Endothelial cell of umbilical vein (primary cell): Measurements from ENCODE around the gene PFDN1. TPM values are rescaled to one million over a fixed set of nuclear protein-coding genes. Genes with fewer than 3 reads are reported as not detected.

Experiments used
- BruUV-seq: library from RNA; stranded (reverse); fragments of 400-500 nt; replicated peaks from 2 replicates; lab custom pipeline; 2021; lab: Mats Ljungman, UMichigan
- CTCF ChIA-PET: fragments of 300-600, 350-600 bp; sonication (Branson Sonifier 250); formaldehyde crosslinking; loops from one replicate; lab custom pipeline; 2021; ENCODE audit warnings: antibody characterized with exemption, inconsistent platforms; lab: Charles Lee
- POLR2A ChIA-PET: fragments of 300-600, 350-600 bp; sonication (Branson Sonifier 250); formaldehyde crosslinking; loops from one replicate; lab custom pipeline; 2021; ENCODE audit warnings: antibody characterized with exemption, inconsistent platforms; lab: Charles Lee
- DNase-seq: peaks from one replicate; pipeline ENCODE4 v3.0.0-alpha.2; 2011; ENCODE audit warnings: low read depth, low spot score
- FAIRE-seq: peaks from 2 replicates; lab custom pipeline; 2011; peaks lifted over from hg19 to GRCh38; lab: Jason Lieb, UNC
- H2AFZ ChIP-seq: 2 replicates; pipeline ENCODE4 v1.6.0; 2012; ENCODE audit warnings: low read depth, low read length, control low read depth, inconsistent platforms
- H3K27ac ChIP-seq: 2 replicates; pipeline ENCODE4 v1.5.1; 2011; ENCODE audit warnings: low read depth, mild to moderate bottlenecking, control low read depth, low read length, moderate library complexity; ENCODE audit not compliant: insufficient read depth
- H3K27me3 ChIP-seq, 2 experiments: 2 replicates each; pipeline versions ENCODE4 v1.6.0 to v1.6.1; 2011; ENCODE audit warnings: low read length in 2 of 2, mixed read lengths in 1 of 2; ENCODE audit not compliant: control insufficient read depth in 2 of 2, insufficient read depth in 2 of 2
- H3K36me3 ChIP-seq, 2 experiments: 2 replicates in 1 of 2; 3 replicates in 1 of 2; pipeline ENCODE4 v1.5.1; 2011; ENCODE audit warnings: low read length in 2 of 2, mild to moderate bottlenecking in 1 of 2, moderate library complexity in 1 of 2; ENCODE audit not compliant: control insufficient read depth in 2 of 2, insufficient read depth in 2 of 2; ENCODE audit errors: extremely low read depth in 1 of 2
- H3K4me1 ChIP-seq: 3 replicates; pipeline ENCODE4 v1.5.1; 2011; ENCODE audit warnings: mild to moderate bottlenecking, low read length; ENCODE audit not compliant: control insufficient read depth, insufficient read depth; ENCODE audit errors: extremely low read depth
- H3K4me2 ChIP-seq: 2 replicates; pipeline ENCODE4 v1.6.1; 2011; ENCODE audit warnings: low read length, control low read depth, mixed read lengths; ENCODE audit not compliant: insufficient read depth
- H3K4me3 ChIP-seq, 3 experiments: fragments of 200-600 bp in 1 of 3; sonication (generic), shearing (Covaris generic) in 1 of 3; replicated peaks in 1 of 3; 2 replicates each; pipeline ENCODE4 v1.5.1; 2011 to 2016; ENCODE audit warnings: control low read depth in 3 of 3, low read length in 3 of 3, mild to moderate bottlenecking in 2 of 3, inconsistent platforms in 1 of 3, low read depth in 1 of 3, moderate library complexity in 1 of 3; ENCODE audit not compliant: insufficient read depth in 1 of 3
- H3K79me2 ChIP-seq: 2 replicates; pipeline ENCODE4 v1.6.0; 2012; ENCODE audit warnings: low read length, inconsistent platforms; ENCODE audit not compliant: control insufficient read depth, insufficient read depth
- H3K9ac ChIP-seq: replicated peaks from 2 replicates; pipeline ENCODE3; 2011; ENCODE audit warnings: low read length, control low read depth; ENCODE audit not compliant: insufficient read depth; ENCODE audit errors: extremely low read depth
- H3K9me1 ChIP-seq: replicated peaks from 3 replicates; pipeline ENCODE4 v1.6.0; 2011; ENCODE audit warnings: mild to moderate bottlenecking, low read length; ENCODE audit not compliant: control insufficient read depth, insufficient read depth; ENCODE audit errors: extremely low read depth
- H3K9me3 ChIP-seq: replicated peaks from 2 replicates; pipeline ENCODE4 v1.5.1; 2012; ENCODE audit warnings: low read length, inconsistent platforms; ENCODE audit not compliant: control insufficient read depth, insufficient read depth
- H4K20me1 ChIP-seq: replicated peaks from 2 replicates; pipeline ENCODE3; 2011; ENCODE audit warnings: mild to moderate bottlenecking, low read length; ENCODE audit not compliant: control insufficient read depth, insufficient read depth; ENCODE audit errors: extremely low read depth
- EZH2 ChIP-seq: IDR thresholded peaks from 2 replicates; pipeline ENCODE4 v1.6.1; 2012; ENCODE audit warnings: borderline replicate concordance, low read depth, mild to moderate bottlenecking, moderate library complexity, low read length, inconsistent platforms; ENCODE audit not compliant: severe bottlenecking
- FOS ChIP-seq: IDR thresholded peaks from 2 replicates; pipeline ENCODE4 v1.6.1; 2011; ENCODE audit warnings: mild to moderate bottlenecking, low read length, moderate library complexity, borderline replicate concordance; ENCODE audit not compliant: insufficient read depth
- GATA2 ChIP-seq: IDR thresholded peaks from 2 replicates; pipeline ENCODE4 v1.7.0; 2011; ENCODE audit warnings: low read depth, mild to moderate bottlenecking, moderate library complexity, mixed read lengths, low read length; ENCODE audit not compliant: insufficient read length, insufficient read depth
- JUN ChIP-seq: IDR thresholded peaks from 2 replicates; pipeline ENCODE4 v1.6.1; 2011; ENCODE audit warnings: borderline replicate concordance, low read depth; ENCODE audit not compliant: insufficient read length, insufficient read depth
- MYC ChIP-seq: IDR thresholded peaks from one replicate; pipeline ENCODE4 v1.6.1; 2011; ENCODE audit warnings: mild to moderate bottlenecking, low read depth, low read length
- POLR2A ChIP-seq: IDR thresholded peaks from 2 replicates; pipeline ENCODE4 v1.6.1; 2012; ENCODE audit warnings: low read depth, mild to moderate bottlenecking, control low read depth, low read length
- POLR2AphosphoS5 ChIP-seq: IDR thresholded peaks from 2 replicates; pipeline ENCODE4 v1.6.1; 2012; ENCODE audit warnings: low read depth, mild to moderate bottlenecking, control low read depth, low read length, moderate library complexity; ENCODE audit not compliant: insufficient read depth
- dilution Hi-C: fragments of 300-500 bp; cut with MboI; formaldehyde crosslinking; loops from one replicate; pipeline ENCODE4 v1.15.0; 2019; ENCODE audit warnings: low sequenced_read_pairs; ENCODE audit not compliant: extremely low pct_ligation_motif_present
- intact Hi-C: fragments of 100-400 bp; cut with micrococcal nuclease; formaldehyde crosslinking; loops from one replicate; pipeline ENCODE4 v1.10.0; 2022
- polyA plus RNA-seq, 4 experiments: library from polyadenylated mRNA; depleted of rRNA in 3 of 4; stranded (reverse) in 3 of 4; unstranded in 1 of 4; fragments of >200 nt; gene quantifications; 2 replicates each; pipeline versions ENCODE4 v1.2.1 to v1.2.3, GENCODE V29; 2011 to 2012; ENCODE audit warnings: missing spikeins in 1 of 4
- total RNA-seq: library from RNA; stranded (reverse); gene quantifications from 2 replicates; pipeline ENCODE4 v1.2.3, GENCODE V29; 2021
- TF ChIP-seq, protein P1 (sequence below), 2 donors: IDR thresholded peaks; 1 replicate in 1 of 2; 2 replicates in 1 of 2; pipeline ENCODE4 v1.5.1; 2011; ENCODE audit warnings: low read length in 2 of 2, mild to moderate bottlenecking in 2 of 2, moderate library complexity in 2 of 2, control low read depth in 1 of 2, inconsistent platforms in 1 of 2, low read depth in 1 of 2; ENCODE audit not compliant: insufficient read depth in 1 of 2; ENCODE audit errors: extremely low read depth in 1 of 2
- TF ChIP-seq, protein P2 (sequence below): IDR thresholded peaks from 2 replicates; pipeline ENCODE4 v1.6.1; 2011; ENCODE audit not compliant: insufficient read depth, insufficient read length

The PFDN1 gene
- total and polyA plus RNA-seq, 2 donors (not counting 3 experiments of a cell fraction or from before 2014, with no cell fraction given): 107 to 158 TPM

DNA sequence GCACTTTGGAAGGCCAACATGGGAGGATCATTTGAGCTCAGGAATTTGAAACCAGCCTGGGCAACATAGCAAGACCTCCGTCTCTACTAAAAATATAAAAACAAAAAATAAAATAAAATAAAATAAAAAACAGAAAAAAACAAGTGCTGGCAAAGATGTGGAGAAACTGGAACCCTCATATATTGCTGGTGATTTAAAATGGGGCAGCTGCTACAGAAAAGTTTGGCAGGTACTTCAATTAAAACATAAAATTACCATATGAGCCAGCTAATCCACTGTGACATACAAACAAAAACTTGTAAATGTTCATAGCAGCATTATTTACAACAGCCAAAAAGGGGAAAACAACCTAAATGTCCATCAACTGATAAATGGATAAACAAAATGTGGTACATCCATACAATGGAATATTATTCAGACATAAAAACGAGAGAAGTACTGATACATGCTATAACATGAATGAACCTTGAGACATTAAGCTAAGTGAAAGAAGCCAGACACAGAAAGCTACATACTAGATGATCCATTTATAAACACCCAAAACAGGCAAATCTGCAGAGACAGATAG, 42.7 kb downstream of the PFDN1 start:
- Histone ChIP-seq H3K4me1 (peaks cover 25% of the 10 kb centered on the region), H3K4me3 (no peak overlapping the region), H3K79me2 (peaks cover 47% of the 10 kb centered on the region), H3K27ac (peak overlapping the region; percentile 84), H2AFZ (no peak overlapping the region), H3K9me3 (no peaks in the 10 kb centered on the region), H3K36me3 (peaks cover 0 to 8% of the 10 kb centered on the region in 2 experiments), H3K9ac (no peak overlapping the region), H3K27me3 (no peaks in the 10 kb centered on the region), H3K9me1 (no peaks in the 10 kb centered on the region), H4K20me1 (no peaks in the 10 kb centered on the region), H3K4me2 (no peak overlapping the region)
- no peak for DNase-seq
- FAIRE-seq: no peak
- no TSS peak for BruUV-seq
- POLR2A ChIA-PET: interaction anchor here (2.4 kb wide), 1 partner anchor 86 kb away, joined by 18 read pairs; the partner anchor contains the start of gene HBEGF
- TF ChIP-seq, protein P1, sequence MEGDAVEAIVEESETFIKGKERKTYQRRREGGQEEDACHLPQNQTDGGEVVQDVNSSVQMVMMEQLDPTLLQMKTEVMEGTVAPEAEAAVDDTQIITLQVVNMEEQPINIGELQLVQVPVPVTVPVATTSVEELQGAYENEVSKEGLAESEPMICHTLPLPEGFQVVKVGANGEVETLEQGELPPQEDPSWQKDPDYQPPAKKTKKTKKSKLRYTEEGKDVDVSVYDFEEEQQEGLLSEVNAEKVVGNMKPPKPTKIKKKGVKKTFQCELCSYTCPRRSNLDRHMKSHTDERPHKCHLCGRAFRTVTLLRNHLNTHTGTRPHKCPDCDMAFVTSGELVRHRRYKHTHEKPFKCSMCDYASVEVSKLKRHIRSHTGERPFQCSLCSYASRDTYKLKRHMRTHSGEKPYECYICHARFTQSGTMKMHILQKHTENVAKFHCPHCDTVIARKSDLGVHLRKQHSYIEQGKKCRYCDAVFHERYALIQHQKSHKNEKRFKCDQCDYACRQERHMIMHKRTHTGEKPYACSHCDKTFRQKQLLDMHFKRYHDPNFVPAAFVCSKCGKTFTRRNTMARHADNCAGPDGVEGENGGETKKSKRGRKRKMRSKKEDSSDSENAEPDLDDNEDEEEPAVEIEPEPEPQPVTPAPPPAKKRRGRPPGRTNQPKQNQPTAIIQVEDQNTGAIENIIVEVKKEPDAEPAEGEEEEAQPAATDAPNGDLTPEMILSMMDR (IDR thresholded peaks at IDR 0.05; ENCODE audit: extremely low read depth in 1 of 2, insufficient read depth in 1 of 2, low read depth in 1 of 2, low read length in 2 of 2): no peak
- no peak for TF ChIP-seq POLR2A
- no peak for TF ChIP-seq FOS
- TF ChIP-seq, protein P2, sequence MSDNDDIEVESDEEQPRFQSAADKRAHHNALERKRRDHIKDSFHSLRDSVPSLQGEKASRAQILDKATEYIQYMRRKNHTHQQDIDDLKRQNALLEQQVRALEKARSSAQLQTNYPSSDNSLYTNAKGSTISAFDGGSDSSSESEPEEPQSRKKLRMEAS: no peak
- TF ChIP-seq GATA2: no peak
- no peak for TF ChIP-seq JUN
- no peak for TF ChIP-seq MYC
- TF ChIP-seq EZH2: no peak
- no peak for TF ChIP-seq POLR2AphosphoS5
- CTCF ChIA-PET: interaction anchor here (1.0 to 6.1 kb wide), 9 partner anchors 8 to 99 kb away, joined by 3 to 64 read pairs (median 7); partner anchors contain the start of gene HBEGF
- intact Hi-C loops: no loop called here
- dilution Hi-C loops: no loop called here
